ENCODE results near the gene LYPLA2.

DNA sequence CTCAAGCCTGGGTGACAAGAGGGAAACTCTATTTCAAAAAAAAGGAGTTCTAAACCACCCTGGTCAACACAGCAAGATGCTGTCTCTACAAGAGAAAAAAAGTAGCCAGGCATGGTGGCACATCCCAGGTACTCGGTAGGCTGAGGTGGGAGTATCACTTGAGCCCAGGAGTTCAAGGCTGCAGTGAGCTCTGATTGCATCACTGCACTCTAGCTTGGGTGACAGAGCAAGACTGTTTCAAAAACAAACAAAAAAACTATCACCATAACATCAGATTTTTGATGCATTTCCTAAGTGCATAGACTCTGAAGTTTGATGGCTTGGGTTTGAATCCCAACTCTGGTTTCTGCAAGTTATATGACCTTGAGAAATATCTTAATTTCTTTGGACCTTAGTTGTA is 38.0 kb upstream of the LYPLA2 start:
- TF ChIP-seq TAF1 (IDR thresholded peaks at IDR 0.05; ENCODE audit: low read depth, low read length) (no peak), POLR2A (IDR thresholded peaks at IDR 0.05; ENCODE audit: low read depth, low read length) (no peak)
